ENCODE results near the gene GRPEL2. TPM values are rescaled to one million over a fixed set of nuclear protein-coding genes. Genes with fewer than 3 reads are reported as not detected.

The GRPEL2 gene
- total RNA-seq, 4 donors from 2014 or later: 2.2 to 10.6 (median 6.4) TPM

DNA sequence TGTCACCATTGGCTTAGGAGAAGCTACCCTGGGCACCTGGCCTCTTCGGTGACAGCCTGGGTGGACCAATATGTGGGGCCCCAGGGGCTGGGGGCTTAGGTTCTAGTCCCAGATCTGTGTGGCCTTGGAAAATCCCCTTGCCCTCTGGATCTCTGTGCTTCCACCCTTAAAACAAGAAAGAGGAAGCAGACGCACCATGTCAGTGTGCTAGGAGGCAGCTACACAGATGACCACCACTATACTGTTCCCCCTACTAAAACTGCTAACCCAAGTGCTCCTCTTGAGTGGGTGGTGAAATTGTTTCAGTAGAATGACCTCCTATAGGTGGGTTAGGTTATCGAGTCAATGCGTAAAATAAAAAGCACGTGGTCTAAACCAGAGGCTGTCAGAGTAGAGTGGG, 42.7 kb upstream of the GRPEL2 start:
- Histone ChIP-seq H3K4me3 (no peak overlapping the region), H3K9me3 (no peaks in the 10 kb centered on the region), H3K27ac (no peak overlapping the region), H3K36me3 (no peaks in the 10 kb centered on the region), H3K4me1 (no peaks in the 10 kb centered on the region), H3K27me3 (no peaks in the 10 kb centered on the region)
- intact Hi-C loops (cut with DNase I; ENCODE audit: low total_unique reads) (no loop called here), in situ Hi-C loops (cut with MboI; ENCODE audit: low pct_ligation_motif_present in 1 of 4, low pct_unique_long_range_greater_than_20kb in 1 of 4, low sequenced_read_pairs in 3 of 4) (no loop called here)
- WGBS, 2 donors (ENCODE audit: low coverage in 1 of 2): 77 to 93% methylated on average over 3 to 5 of the region's 5 CpGs
- no peak for DNase-seq
- TF ChIP-seq EP300 (IDR thresholded peaks at IDR 0.05; ENCODE audit: low read depth): no peak
- TF ChIP-seq POLR2A (IDR thresholded peaks at IDR 0.05): no peak
- TF ChIP-seq, protein P1, sequence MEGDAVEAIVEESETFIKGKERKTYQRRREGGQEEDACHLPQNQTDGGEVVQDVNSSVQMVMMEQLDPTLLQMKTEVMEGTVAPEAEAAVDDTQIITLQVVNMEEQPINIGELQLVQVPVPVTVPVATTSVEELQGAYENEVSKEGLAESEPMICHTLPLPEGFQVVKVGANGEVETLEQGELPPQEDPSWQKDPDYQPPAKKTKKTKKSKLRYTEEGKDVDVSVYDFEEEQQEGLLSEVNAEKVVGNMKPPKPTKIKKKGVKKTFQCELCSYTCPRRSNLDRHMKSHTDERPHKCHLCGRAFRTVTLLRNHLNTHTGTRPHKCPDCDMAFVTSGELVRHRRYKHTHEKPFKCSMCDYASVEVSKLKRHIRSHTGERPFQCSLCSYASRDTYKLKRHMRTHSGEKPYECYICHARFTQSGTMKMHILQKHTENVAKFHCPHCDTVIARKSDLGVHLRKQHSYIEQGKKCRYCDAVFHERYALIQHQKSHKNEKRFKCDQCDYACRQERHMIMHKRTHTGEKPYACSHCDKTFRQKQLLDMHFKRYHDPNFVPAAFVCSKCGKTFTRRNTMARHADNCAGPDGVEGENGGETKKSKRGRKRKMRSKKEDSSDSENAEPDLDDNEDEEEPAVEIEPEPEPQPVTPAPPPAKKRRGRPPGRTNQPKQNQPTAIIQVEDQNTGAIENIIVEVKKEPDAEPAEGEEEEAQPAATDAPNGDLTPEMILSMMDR (IDR thresholded peaks at IDR 0.05): no peak
- no peak for TF ChIP-seq POLR2AphosphoS5 (IDR thresholded peaks at IDR 0.05)

DNA sequence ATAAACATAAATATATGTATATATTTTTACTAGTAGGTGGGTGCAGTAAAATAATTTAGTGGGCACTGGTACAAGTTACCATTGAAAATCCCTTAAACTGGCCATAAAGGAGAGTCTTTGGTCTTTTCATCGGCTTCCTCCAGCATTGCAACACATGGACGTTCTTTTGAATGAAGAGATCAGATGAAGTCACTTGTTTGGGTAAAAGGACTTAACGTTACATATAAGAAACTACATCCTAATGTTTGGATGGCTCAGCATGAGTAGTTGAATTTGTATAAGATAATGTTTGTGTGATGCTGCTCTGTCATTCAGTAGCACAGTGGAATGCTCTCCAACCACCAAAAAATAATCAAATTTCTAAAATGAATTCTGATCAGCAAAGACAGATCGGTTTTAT, 42.1 kb upstream of the GRPEL2 start:
- Histone ChIP-seq H3K4me3 (no peak overlapping the region), H3K36me3 (no peaks in the 10 kb centered on the region), H3K9me3 (no peaks in the 10 kb centered on the region), H3K27me3 (no peaks in the 10 kb centered on the region), H3K27ac (no peak overlapping the region), H3K4me1 (no peaks in the 10 kb centered on the region)
- TF ChIP-seq POLR2AphosphoS5 (IDR thresholded peaks at IDR 0.05) (no peak), EP300 (IDR thresholded peaks at IDR 0.05; ENCODE audit: low read depth) (no peak), POLR2A (IDR thresholded peaks at IDR 0.05) (no peak)
- TF ChIP-seq, protein P1 (IDR thresholded peaks at IDR 0.05): no peak
- in situ Hi-C loops (cut with MboI; ENCODE audit: low pct_ligation_motif_present in 1 of 4, low pct_unique_long_range_greater_than_20kb in 1 of 4, low sequenced_read_pairs in 3 of 4): no loop called here
- WGBS, 2 donors (ENCODE audit: low coverage in 1 of 2): 79 to 86% methylated on average over 4 of the region's 4 CpGs
- DNase-seq: no peak
- intact Hi-C loops (cut with DNase I; ENCODE audit: low total_unique reads): no loop called here

DNA sequence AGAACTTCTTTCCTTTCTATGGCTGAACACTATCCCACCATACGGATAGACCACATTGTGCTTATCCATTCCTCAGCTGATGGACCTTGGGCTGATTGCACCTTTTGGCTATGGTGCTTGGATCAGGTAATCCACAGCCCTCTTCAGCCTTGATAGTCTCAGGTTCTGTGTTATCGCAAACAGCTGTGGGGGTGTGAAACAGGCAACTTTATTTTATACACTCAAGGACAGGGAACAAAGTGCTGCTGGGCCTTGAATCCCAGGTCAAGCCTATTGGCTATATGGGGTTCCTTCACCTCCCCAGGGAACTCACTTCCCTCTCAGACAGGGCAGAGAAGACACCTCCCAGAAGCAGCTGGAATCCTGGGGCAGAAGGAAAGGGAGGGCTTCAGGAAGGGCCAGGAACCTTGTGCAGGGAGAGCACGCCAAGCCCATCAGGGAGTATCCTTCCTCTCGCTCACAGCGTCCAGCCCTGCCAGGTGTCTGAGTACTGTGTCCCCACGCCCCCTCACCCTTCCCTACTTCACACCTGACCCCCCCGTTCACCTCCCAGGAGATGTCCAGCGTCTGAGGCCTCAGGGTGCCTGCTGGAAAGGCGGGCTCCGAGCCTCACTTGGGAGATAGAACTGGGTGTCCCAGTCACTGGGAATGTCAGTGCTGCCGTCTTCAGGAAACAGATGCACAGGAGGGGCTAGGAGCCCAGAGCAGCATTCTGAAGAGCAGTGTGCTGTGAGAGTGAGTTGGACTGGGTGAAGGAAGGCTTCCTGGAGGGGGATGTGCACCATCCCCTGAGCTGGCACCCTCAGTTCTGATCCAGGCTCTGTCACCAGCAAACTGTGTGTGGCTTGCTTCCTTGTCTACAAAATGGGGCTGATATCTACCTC, 40.9 kb upstream of the GRPEL2 start:
- TF ChIP-seq POLR2AphosphoS5 (IDR thresholded peaks at IDR 0.05) (no peak), POLR2A (IDR thresholded peaks at IDR 0.05) (no peak), EP300 (IDR thresholded peaks at IDR 0.05; ENCODE audit: low read depth) (no peak)
- TF ChIP-seq, protein P1 (IDR thresholded peaks at IDR 0.05): no peak
- 82 to 83% methylated on average over 3 to 11 of the region's 11 CpGs for WGBS, 2 donors (ENCODE audit: low coverage in 1 of 2)
- H3K27me3 ChIP-seq: no peaks in the 10 kb centered on the region
- H3K4me3 ChIP-seq: no peak overlapping the region
- H3K4me1 ChIP-seq: no peaks in the 10 kb centered on the region
- no peaks in the 10 kb centered on the region for H3K36me3 ChIP-seq
- in situ Hi-C loops (cut with MboI; ENCODE audit: low pct_ligation_motif_present in 1 of 4, low pct_unique_long_range_greater_than_20kb in 1 of 4, low sequenced_read_pairs in 3 of 4): no loop called here
- DNase-seq: no peak
- no peaks in the 10 kb centered on the region for H3K9me3 ChIP-seq
- H3K27ac ChIP-seq: no peak overlapping the region
- intact Hi-C loops (cut with DNase I; ENCODE audit: low total_unique reads): no loop called here

DNA sequence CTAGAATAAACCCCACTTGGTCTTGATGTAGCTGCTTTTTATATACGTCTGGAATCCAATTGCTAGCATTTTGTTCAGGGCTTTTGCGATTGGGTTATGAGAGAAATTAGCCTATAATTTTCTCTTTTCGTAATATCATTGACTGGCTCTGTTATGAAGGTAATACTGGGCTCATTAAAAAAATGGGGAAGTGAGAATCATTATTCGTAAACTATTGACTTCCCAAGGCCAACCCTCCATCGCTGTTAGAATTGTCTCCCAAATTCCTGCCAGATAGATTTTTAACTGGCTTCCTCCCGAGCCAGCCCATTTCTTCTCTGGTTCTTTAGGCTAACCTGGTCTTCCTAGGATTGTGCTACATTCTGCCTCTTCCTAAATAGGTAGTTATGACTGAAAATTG, 35.9 kb upstream of the GRPEL2 start:
- in situ Hi-C loops (cut with MboI; ENCODE audit: low pct_ligation_motif_present in 1 of 4, low pct_unique_long_range_greater_than_20kb in 1 of 4, low sequenced_read_pairs in 3 of 4): no loop called here
- DNase-seq: no peak
- no peaks in the 10 kb centered on the region for H3K36me3 ChIP-seq
- H3K9me3 ChIP-seq: no peaks in the 10 kb centered on the region
- H3K27me3 ChIP-seq: no peaks in the 10 kb centered on the region
- TF ChIP-seq POLR2AphosphoS5 (IDR thresholded peaks at IDR 0.05) (no peak), EP300 (IDR thresholded peaks at IDR 0.05; ENCODE audit: low read depth) (no peak)
- intact Hi-C loops (cut with DNase I; ENCODE audit: low total_unique reads): no loop called here
- no peak overlapping the region for H3K27ac ChIP-seq
- H3K4me3 ChIP-seq: no peak overlapping the region
- 76 to 82% methylated on average over 5 to 6 of the region's 6 CpGs for WGBS, 2 donors (ENCODE audit: low coverage in 1 of 2)
- H3K4me1 ChIP-seq: no peaks in the 10 kb centered on the region
